Activated CD4-positive, alpha-beta T cell treated with anti-CD3 and anti-CD28 coated beads for 36 hours (primary cell): ENCODE measurements around the gene LCK. TPM values are rescaled to one million over a fixed set of nuclear protein-coding genes. Genes with fewer than 3 reads are reported as not detected.

Experiments used
- ATAC-seq: fragments of 200-7000 bp; cut with Tn5 transposase; one replicate; pipeline ENCODE4 v1.10.0; 2021; ENCODE audit warnings: mild to moderate bottlenecking, moderate library complexity
- CTCF ChIA-PET: fragments of 350-600 bp; sonication (Branson Sonifier 250); formaldehyde crosslinking; loops from one replicate; lab custom pipeline; 2021; ENCODE audit warnings: antibody characterized with exemption; lab: Charles Lee
- POLR2A ChIA-PET: fragments of 350-600 bp; sonication (Branson Sonifier 250); formaldehyde crosslinking; loops from one replicate; lab custom pipeline; 2021; ENCODE audit warnings: antibody characterized with exemption, inconsistent platforms; lab: Charles Lee
- DNase-seq: peaks from one replicate; pipeline ENCODE4 v3.0.0-alpha.2; 2020
- H3K27ac Mint-ChIP-seq: one replicate; pipeline ENCODE4 v1.8.0; 2021; ENCODE audit warnings: mixed read lengths
- H3K27me3 Mint-ChIP-seq: one replicate; pipeline ENCODE4 v1.8.0; 2021; ENCODE audit warnings: mixed read lengths
- H3K36me3 Mint-ChIP-seq: one replicate; pipeline ENCODE4 v1.8.0; 2021; ENCODE audit warnings: low read depth, mixed read lengths
- H3K4me1 Mint-ChIP-seq: one replicate; pipeline ENCODE4 v1.8.0; 2021; ENCODE audit warnings: mixed read lengths
- H3K4me3 Mint-ChIP-seq: one replicate; pipeline ENCODE4 v1.8.0; 2021; ENCODE audit warnings: mild to moderate bottlenecking, moderate library complexity, mixed read lengths
- H3K9me3 Mint-ChIP-seq: one replicate; pipeline ENCODE4 v1.8.0; 2021; ENCODE audit warnings: low read depth, mixed read lengths
- intact Hi-C, 2 experiments: fragments of 100-400 bp; cut with DNase I in 1 of 2; cut with micrococcal nuclease in 1 of 2; formaldehyde crosslinking; loops; one replicate each; pipeline versions ENCODE4 v1.14.2 to v1.15.1; 2022 to 2024; cut with DNase I, micrococcal nuclease
- total RNA-seq, 2 experiments: library from RNA; stranded (reverse); gene quantifications; one replicate each; pipeline ENCODE4 v1.2.3, GENCODE V29; 2021

Gene LCK
- total RNA-seq: 100 to 1,000 TPM; 179 to 220 TPM

GRCh38 chr1:32250893-32251716 lies at the start of gene LCK:
Gene LCK, plus strand, starts transcription at chr1:32251265. Its CDS starts 23,065 bp downstream, at chr1:32274330.
- H3K4me1 Mint-ChIP-seq: peaks cover 50% of the 10 kb centered on the region
- H3K4me3 Mint-ChIP-seq: peak within 1 kb of the TSS; percentile 91
- H3K9me3 Mint-ChIP-seq: no peaks in the 10 kb centered on the region
- DNase-seq (peak; percentile 88), ATAC-seq (peak; percentile 27)
- H3K27ac Mint-ChIP-seq: peak within 1 kb of the TSS; percentile 100
- ChIA-PET POLR2A (interaction anchor here (0.5 to 3.4 kb wide), 10 partner anchors 9 to 318 kb away, joined by 3 to 14 read pairs (median 4); partner anchors contain the start of genes BSDC1 and HDAC1), CTCF (interaction anchor here (1.0 to 5.9 kb wide), 8 partner anchors 7 to 143 kb away, joined by 3 to 45 read pairs (median 5); partner anchors contain the start of genes KPNA6 and TXLNA)
- no peaks in the 10 kb centered on the region for H3K27me3 Mint-ChIP-seq
- intact Hi-C loops: loop anchor here (1.0 to 10.0 kb wide), 9 partner anchors 22 to 374 kb away; partner anchors contain the start of genes BSDC1 (in 1 of the 2), EIF3I (in 1 of the 2), KHDRBS1 (in 1 of the 2) and MARCKSL1 (in 1 of the 2)
- H3K36me3 Mint-ChIP-seq: peaks cover 42% of the 10 kb centered on the region

GRCh38 chr1:32204943-32205361 lies 46.1 kb upstream of the LCK start:
- Mint-ChIP-seq H3K4me1 (peaks cover 34% of the 10 kb centered on the region), H3K27ac (no peak overlapping the region), H3K9me3 (no peaks in the 10 kb centered on the region), H3K27me3 (no peaks in the 10 kb centered on the region), H3K36me3 (peaks cover 8% of the 10 kb centered on the region), H3K4me3 (peak overlapping the region; percentile 90)
- ChIA-PET CTCF (interaction anchor here (0.5 to 2.0 kb wide), 6 partner anchors 10 to 490 kb away, joined by 3 to 9 read pairs (median 4); no protein-coding TSS in a partner anchor), POLR2A (interaction anchor here (0.8 to 1.0 kb wide), 3 partner anchors 19 to 131 kb away, joined by 3 to 4 read pairs (median 3); no protein-coding TSS in a partner anchor)
- intact Hi-C loops: loop anchor here (1.0 to 5.0 kb wide), 7 partner anchors 17 to 207 kb away; partner anchors contain the start of genes BSDC1 (in 1 of the 2), EIF3I (in 1 of the 2), KPNA6 (in 1 of the 2) and TMEM234 (in 1 of the 2)
- DNase-seq (no peak), ATAC-seq (no peak)

GRCh38 chr1:32205401-32206370 lies 45.4 kb upstream of the LCK start, which contains the start of gene IQCC:
Gene IQCC, plus strand, starts transcription at chr1:32205671. Its CDS starts 11 bp downstream, at chr1:32205682.
- H3K27ac Mint-ChIP-seq: peak within 1 kb of the TSS; percentile 87
- H3K27me3 Mint-ChIP-seq: no peaks in the 10 kb centered on the region
- ChIA-PET POLR2A (interaction anchor here (0.8 to 1.4 kb wide), 5 partner anchors 9 to 132 kb away, joined by 3 to 5 read pairs (median 4); partner anchors contain the start of gene MARCKSL1), CTCF (interaction anchor here (0.5 to 2.0 kb wide), 8 partner anchors 10 to 489 kb away, joined by 3 to 9 read pairs (median 3); partner anchors contain the start of gene TXLNA)
- intact Hi-C loops: loop anchor here in 1 of 2 experiments (1.0 kb wide), 4 partner anchors 17 to 189 kb away; partner anchors contain the start of genes BSDC1, EIF3I, TMEM234 and TXLNA
- DNase-seq (peak; percentile 94), ATAC-seq (peak; percentile 75)
- peaks cover 8% of the 10 kb centered on the region for H3K36me3 Mint-ChIP-seq
- H3K4me3 Mint-ChIP-seq: peak within 1 kb of the TSS; percentile 90
- H3K4me1 Mint-ChIP-seq: peaks cover 28% of the 10 kb centered on the region
- no peaks in the 10 kb centered on the region for H3K9me3 Mint-ChIP-seq

GRCh38 chr1:32208469-32208868 lies 42.6 kb upstream of the LCK start:
- no peak for ATAC-seq
- Mint-ChIP-seq H3K27me3 (no peaks in the 10 kb centered on the region), H3K4me1 (peaks cover 13% of the 10 kb centered on the region), H3K9me3 (no peaks in the 10 kb centered on the region), H3K4me3 (no peak overlapping the region), H3K27ac (no peak overlapping the region), H3K36me3 (peaks cover 8% of the 10 kb centered on the region)
- ChIA-PET POLR2A (no interaction called here), CTCF (no interaction called here)
- no peak for DNase-seq
- intact Hi-C loops: no loop called here

GRCh38 chr1:32208891-32209328 lies 42.2 kb upstream of the LCK start, which contains the start of gene DCDC2B:
Gene DCDC2B, plus strand, starts transcription at chr1:32209089. Its CDS starts 5 bp downstream, at chr1:32209094.
- no peak for ATAC-seq
- peaks cover 8% of the 10 kb centered on the region for H3K36me3 Mint-ChIP-seq
- H3K27ac Mint-ChIP-seq: no peak within 1 kb of the TSS
- H3K4me1 Mint-ChIP-seq: peaks cover 13% of the 10 kb centered on the region
- no peak for DNase-seq
- no peaks in the 10 kb centered on the region for H3K9me3 Mint-ChIP-seq
- H3K4me3 Mint-ChIP-seq: no peak within 1 kb of the TSS
- H3K27me3 Mint-ChIP-seq: no peaks in the 10 kb centered on the region
- intact Hi-C loops: no loop called here
- ChIA-PET POLR2A (no interaction called here), CTCF (no interaction called here)

- ATAC-seq (peak; percentile 97), DNase-seq (peak; percentile 79)
- Mint-ChIP-seq H3K27me3 (no peaks in the 10 kb centered on the region), H3K36me3 (no peaks in the 10 kb centered on the region), H3K9me3 (no peaks in the 10 kb centered on the region), H3K27ac (peak overlapping the region; percentile 8), H3K4me3 (no peak overlapping the region), H3K4me1 (peaks cover 15% of the 10 kb centered on the region)
- CTCF ChIA-PET: interaction anchor here (0.6 to 3.2 kb wide), 46 partner anchors 8 to 350 kb away, joined by 3 to 32 read pairs (median 5); partner anchors contain the start of genes BSDC1, CCDC28B, HDAC1 and IQCC
- POLR2A ChIA-PET: interaction anchor here (0.8 to 1.2 kb wide), 2 partner anchors 120 to 143 kb away, joined by 4 to 7 read pairs; partner anchors contain the start of genes MARCKSL1 and TMEM39B
- intact Hi-C loops: loop anchor here (1.0 kb wide), 1 partner anchor 198 kb away; no protein-coding TSS in a partner anchor
These were observed 35.2 kb upstream of the LCK start for GRCh38 chr1:32215629-32216480.

- Mint-ChIP-seq H3K4me1 (peaks cover 22% of the 10 kb centered on the region), H3K4me3 (no peak overlapping the region), H3K9me3 (no peaks in the 10 kb centered on the region), H3K27ac (no peak overlapping the region), H3K36me3 (no peaks in the 10 kb centered on the region), H3K27me3 (no peaks in the 10 kb centered on the region)
- ChIA-PET CTCF (interaction anchor here (0.6 to 3.2 kb wide), 35 partner anchors 8 to 351 kb away, joined by 3 to 32 read pairs (median 5); partner anchors contain the start of genes CCDC28B, FAM229A, HDAC1 and IQCC), POLR2A (interaction anchor here (0.6 kb wide), 1 partner anchor 32 kb away, joined by 5 read pairs; no protein-coding TSS in a partner anchor)
- DNase-seq (no peak), ATAC-seq (no peak)
- intact Hi-C loops: no loop called here
These were observed 34.5 kb upstream of the LCK start for GRCh38 chr1:32216566-32216965.

- H3K4me1 Mint-ChIP-seq: peaks cover 32% of the 10 kb centered on the region
- no peak for ATAC-seq
- CTCF ChIA-PET: interaction anchor here (0.7 kb wide), 2 partner anchors 40 to 122 kb away, joined by 3 read pairs; no protein-coding TSS in a partner anchor
- H3K9me3 Mint-ChIP-seq: no peaks in the 10 kb centered on the region
- no peak overlapping the region for H3K4me3 Mint-ChIP-seq
- POLR2A ChIA-PET: interaction anchor here (0.6 kb wide), 1 partner anchor 40 kb away, joined by 3 read pairs; no protein-coding TSS in a partner anchor
- H3K27ac Mint-ChIP-seq: no peak overlapping the region
- DNase-seq: no peak
- no peaks in the 10 kb centered on the region for H3K27me3 Mint-ChIP-seq
- intact Hi-C loops: no loop called here
- peaks cover 8% of the 10 kb centered on the region for H3K36me3 Mint-ChIP-seq
These were observed 32.0 kb upstream of the LCK start for GRCh38 chr1:32219022-32219421.
